Measurements from ENCODE around the gene HCN1.

Gene HCN1

DNA sequence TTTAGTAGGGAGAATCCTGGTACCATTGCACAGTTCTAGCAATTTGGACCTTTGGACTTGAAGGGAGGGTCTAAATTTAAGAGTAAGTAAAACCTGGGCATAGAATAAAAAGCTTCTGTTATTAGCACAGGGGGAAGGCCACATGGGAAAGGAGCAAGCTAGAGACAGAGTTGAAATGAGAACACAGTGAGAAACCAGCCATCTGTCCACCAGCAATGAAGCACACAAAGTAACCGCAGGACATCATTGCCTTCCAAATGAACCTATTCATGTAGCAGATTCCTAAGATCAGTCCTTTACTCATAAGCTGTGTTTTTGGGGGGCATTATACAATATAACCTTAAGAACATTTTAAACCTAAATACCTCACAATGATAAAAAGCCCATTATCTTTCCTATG lies 407.4 kb downstream of the HCN1 start:
- DNase-seq (ENCODE audit: low read depth in 2 of 2): no peak

DNA sequence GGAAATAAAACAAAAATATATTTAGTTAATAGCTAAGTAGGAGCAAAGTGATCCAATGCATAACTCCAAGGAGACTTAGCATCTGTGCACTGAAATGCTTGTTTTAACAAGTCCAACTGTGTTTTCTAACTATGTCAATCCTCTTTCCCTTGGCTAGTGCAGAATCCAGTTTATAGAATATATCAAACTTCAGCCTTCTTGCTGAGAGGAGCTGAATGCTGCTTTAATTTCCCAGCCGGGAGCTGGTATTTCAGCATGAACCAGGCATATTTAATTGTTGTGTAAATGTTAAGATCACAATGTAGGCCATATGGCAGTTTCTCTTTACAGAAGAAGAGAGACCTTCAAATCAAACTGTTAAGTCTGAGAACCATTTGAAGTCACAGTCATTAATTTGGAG lies 411.7 kb downstream of the HCN1 start:
- no peak for DNase-seq (ENCODE audit: low read depth in 2 of 2)

DNA sequence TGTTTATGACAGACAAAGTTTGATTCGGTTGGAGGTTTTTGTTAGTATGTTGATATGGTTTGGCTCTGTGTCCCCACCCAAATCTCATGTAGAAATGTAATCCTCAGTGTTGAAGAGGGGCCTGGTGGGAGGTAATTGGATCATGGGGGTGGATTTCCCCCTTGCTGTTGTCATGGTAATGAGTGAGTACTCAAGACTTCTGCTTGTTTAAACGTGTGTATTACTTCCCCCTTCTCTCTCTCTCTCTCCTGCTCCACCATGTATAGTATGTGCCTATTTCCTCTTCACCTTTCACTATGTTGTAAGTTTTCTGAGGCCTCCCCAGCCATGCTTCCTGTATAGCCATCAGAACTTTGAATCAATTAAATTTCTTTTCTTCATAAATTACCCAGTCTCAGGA lies 415.1 kb downstream of the HCN1 start:
- DNase-seq (ENCODE audit: low read depth in 2 of 2): no peak

DNA sequence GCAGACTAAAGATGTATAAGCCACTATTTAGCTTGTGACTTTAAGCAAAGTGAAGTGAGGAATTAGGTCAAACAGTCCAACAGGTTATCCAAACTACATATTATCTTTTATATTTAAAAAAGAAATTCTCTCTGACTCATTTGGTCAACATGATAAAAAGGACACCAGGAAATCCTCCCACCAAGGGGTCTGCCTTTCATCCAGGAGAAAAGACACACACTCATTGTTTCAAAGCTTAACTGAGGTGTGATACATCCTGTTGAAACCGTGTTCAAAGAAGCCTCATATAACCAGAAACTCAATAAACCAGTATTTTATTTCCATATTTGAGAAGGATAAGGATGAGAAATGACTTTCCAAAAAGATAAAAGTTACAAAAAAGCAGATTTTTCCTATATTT lies 417.1 kb downstream of the HCN1 start:
- DNase-seq (ENCODE audit: low read depth in 2 of 2): no peak

DNA sequence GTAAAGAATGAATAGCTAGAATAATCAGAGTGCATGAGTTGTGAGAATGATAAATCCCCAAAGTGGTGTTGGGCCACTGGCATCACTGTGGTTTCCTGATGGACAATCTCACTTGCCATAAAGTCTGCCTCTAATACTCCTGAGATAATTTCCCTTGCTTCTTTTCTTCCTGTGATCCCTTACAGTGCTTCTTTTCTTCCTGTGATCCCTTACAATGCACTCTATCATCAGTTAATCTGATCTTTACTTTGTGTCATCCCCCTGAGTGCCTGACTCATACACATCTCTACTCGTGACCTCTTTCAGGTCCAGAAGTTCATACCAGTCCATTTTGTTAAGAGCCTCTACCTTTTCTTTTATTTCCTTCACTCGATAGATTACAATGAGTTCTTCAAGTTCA lies 418.3 kb downstream of the HCN1 start:
- DNase-seq (ENCODE audit: low read depth in 2 of 2): no peak

DNA sequence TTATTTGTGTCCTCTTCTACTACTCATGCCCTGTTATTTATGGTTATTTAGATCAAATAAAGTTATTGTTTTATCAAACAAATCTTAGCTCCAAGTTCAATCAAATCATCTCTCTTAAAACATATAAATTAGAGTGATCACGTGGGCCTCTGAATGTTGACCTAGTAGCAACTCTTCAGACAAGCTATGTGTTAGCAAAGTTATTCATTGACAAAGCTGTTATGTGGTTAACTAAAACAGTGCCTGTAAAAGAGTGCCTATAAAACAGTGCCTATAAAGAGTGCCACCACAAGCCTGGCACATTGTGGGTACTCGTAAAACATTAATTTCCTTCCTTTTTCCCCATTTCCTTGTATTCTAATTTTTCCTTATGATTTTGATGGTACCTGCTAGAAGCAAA lies 421.9 kb downstream of the HCN1 start:
- DNase-seq (ENCODE audit: low read depth in 2 of 2): no peak

DNA sequence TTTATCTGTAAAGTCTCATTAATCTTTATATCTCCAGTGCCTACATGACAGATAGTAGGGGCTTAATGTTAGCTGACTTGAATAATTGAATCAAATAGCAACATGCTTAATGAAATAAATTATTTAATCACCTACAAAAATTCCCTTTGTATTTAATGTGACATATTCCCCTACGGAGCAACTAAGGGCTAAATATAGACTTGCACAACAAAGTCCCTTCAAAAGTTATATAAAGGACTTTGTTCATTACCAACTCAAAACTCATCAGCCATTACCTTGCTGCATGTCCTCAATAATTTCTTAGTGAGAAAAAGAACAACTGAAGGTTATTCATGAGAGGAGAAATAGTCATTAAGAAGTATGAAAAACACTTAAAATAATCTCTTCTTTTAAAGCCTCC lies 424.6 kb downstream of the HCN1 start:
- DNase-seq (ENCODE audit: low read depth in 2 of 2): no peak

DNA sequence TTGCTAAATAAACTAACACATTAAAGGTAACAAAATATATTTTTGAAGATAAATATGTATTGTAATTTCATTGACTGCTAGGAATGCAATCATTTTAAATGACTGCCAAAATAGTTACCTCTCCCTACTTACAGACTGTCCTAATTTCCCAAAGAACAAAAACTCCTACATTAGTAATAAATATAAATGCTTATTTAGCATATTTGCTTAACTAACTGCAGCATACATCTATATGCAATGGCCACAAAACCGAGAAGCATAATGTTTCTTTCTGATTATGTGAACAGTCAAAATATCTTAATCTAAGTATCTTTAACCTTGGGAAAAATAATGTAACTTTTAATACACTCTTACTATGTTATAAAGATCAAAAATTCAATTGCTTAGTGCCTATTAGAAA lies 431.7 kb downstream of the HCN1 start:
- DNase-seq (ENCODE audit: low read depth in 2 of 2): no peak

DNA sequence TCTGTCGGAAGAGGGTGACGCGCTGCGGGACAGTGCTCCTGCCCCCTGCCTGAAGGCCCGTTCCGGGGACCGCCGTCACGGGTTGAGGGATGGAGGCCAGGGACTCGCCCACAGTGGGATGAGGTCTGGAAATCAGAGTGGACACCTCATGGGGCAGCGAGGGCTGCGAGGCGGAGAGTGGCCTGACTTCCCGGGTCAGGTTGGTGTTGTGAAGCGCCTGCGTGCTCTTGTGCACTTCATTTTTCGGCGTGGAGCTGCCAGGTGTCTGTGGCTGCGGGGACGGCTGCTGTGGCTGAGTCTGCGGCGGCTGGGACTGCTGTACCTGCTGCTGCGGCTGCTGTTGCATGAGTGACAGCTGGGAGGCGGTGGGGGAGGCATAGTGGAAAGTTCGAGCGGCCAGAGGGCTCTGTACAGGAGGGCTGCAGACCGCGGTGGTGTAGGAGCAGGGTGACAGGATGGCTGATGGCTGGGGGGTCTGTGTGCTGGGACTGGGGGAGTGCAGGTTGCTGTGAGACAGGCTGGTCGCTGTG lies 434.1 kb downstream of the HCN1 start:
- DNase-seq (ENCODE audit: low read depth in 2 of 2): no peak

DNA sequence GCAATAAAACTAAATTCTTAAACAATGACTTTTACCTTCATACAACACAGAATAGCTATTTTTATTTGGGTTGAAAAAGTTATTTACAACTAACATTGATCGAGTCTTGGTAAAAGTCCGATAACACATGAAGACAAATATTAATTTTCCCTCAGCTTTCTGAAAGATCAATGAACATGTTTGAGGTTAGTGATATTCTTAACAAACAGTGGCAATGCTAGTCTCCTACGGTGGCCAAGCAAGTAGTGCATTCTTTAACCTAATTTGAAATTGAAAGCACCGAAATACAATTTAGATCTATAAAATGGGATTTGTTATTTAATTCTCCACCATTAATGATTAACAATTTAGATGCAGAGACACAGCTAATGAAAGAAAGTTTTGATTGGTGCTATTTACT lies 435.1 kb downstream of the HCN1 start:
- DNase-seq (ENCODE audit: low read depth in 2 of 2): no peak

DNA sequence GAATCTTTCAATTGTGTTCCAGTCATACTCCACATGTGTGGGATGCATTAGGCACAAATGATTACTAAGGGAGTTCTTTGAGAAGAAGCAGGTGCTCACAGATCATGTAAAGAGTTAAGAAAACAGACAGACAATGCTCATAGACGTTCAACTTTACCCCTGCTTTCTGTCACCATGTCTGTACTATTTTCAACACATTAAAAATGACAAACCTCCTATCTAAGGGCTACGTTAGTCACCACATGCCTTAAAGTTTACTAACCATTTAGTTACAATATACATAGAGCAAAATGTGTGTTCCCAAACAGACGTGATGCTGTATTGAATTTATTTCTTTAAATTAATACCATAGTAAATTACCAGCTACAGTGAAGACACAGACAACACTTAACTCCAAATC lies 435.9 kb downstream of the HCN1 start:
- no peak for DNase-seq (ENCODE audit: low read depth in 2 of 2)

DNA sequence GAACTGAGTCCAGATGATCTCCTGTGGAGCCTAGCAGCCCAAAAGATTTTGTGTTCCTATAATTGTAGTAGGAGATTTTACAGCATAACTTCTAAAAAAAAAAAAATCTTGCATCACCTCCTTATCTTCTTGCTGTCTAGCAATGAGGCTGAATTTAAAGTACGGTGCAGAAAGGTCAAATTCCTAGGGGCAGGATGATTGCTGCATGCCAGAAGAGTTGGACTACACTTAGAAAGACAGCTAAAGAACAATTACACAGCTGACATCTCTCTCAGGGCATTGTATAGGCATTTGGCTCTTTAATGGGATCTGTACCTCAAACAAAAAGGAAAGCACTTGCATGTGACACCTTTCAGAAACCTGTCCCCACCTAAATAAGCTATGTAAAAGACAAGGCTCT lies 443.2 kb downstream of the HCN1 start:
- no peak for DNase-seq (ENCODE audit: low read depth in 2 of 2)

DNA sequence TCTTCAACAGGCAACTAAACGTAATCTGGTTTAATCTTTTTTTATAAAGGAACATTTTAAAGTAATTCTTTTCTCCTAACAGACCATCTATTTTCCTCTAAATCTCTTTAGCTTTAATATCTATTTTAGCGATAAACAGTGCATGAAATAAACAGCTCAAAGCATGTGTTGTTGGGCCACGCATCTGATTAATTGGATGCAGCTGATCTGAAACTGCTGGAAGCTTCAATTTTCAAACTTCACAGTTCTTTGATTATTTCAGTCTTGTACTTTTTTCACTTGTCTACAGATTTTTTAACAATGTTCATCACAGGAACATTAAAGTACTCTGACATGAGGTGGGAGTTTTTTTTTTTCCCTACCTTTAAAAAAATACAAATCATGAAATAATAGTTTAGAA lies 443.6 kb downstream of the HCN1 start:
- DNase-seq (ENCODE audit: low read depth in 2 of 2): no peak

DNA sequence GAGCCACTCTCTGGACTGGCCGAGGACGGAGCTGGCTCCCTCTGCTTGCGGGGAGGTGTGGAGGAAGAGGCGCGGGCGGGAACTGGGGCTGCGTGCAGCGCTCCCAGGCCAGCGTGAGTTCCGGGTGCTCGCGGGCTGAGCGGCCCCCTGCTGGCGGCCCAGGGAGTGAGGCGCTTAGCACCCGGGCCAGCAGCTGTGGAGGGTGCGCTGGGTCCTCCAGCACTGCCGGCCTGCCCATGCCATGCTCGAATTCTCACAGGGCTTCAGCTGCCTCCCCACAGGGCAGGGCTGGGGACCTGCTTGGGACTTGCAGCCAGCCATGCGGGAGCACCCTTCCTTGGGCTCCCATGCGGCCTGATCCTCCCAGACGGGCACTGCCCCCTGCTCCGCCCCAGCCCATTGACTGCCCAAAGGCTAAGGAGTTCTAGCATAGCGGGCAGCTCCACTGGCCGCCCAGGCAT lies 470.6 kb downstream of the HCN1 start:
- no peak for DNase-seq (ENCODE audit: low read depth in 2 of 2)

DNA sequence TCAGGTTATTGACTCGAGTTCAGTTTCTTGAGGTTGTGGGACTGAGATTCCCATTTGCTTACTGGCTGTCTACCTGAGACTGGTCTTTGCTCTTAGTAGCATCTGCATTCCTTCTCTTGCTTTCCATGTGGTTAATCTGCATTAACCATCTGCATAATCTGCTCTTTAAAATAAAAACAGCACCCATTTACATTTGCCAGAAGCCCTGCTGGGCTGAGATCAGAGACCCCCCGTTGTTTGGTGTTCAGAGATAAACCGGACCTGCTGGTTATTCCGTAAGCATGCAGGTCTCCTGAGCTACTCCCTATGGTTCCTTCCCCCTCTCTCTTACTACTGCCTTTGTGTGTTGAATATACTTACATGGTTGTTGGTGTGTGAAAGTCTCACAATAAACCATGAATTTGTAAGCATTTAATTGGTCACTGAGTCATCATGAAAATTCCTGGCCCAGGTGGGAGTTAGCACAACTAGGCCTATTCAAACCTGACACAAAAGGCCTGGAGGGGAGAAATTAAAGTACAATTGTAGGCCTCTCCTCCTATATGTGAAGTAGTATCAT lies 490.7 kb downstream of the HCN1 start:
- DNase-seq (ENCODE audit: low read depth in 2 of 2): no peak
